SK-N-SH (cell line): ENCODE results near the gene FOXP1. TPM values are rescaled to one million over a fixed set of nuclear protein-coding genes. Genes with fewer than 3 reads are reported as not detected.

ENCODE experiments used
- CTCF ChIA-PET: fragments of 300-600, 350-600 bp; formaldehyde crosslinking; extraction: SDS; loops from one replicate; lab custom pipeline; 2021; lab: Yijun Ruan, JAX
- POLR2A ChIA-PET: fragments of 350-600 bp; sonication (Branson Sonifier 250); formaldehyde crosslinking; extraction: SDS; loops from one replicate; lab custom pipeline; 2020; ENCODE audit warnings: antibody characterized with exemption, inconsistent platforms; lab: Yijun Ruan, JAX
- DNase-seq: peaks from one replicate; pipeline ENCODE4 v3.0.0; 2012
- H2AFZ ChIP-seq: fragments of 200-600 bp; sonication (generic); 2 replicates; pipeline ENCODE4 v1.8.1; 2016; ENCODE audit warnings: antibody characterized with exemption, mild to moderate bottlenecking, low read depth
- H3F3A ChIP-seq: fragments of 200-600 bp; sonication (generic); replicated peaks from 2 replicates; pipeline ENCODE3; 2016; ENCODE audit warnings: antibody characterized with exemption, mild to moderate bottlenecking; ENCODE audit not compliant: insufficient read depth
- H3K27ac ChIP-seq, 2 experiments: fragments of 200-500 bp in 1 of 2; fragments of 200-600 bp in 1 of 2; sonication (Bioruptor generic) in 1 of 2; sonication (generic), shearing (Covaris generic) in 1 of 2; 2 replicates each; pipeline versions ENCODE4 v1.5.1 to v1.6.1; 2014 to 2016; ENCODE audit warnings: low read depth in 2 of 2, inconsistent platforms in 1 of 2, low read length in 1 of 2, mild to moderate bottlenecking in 1 of 2, mixed read lengths in 1 of 2
- H3K27me3 ChIP-seq: fragments of 200-600 bp; sonication (generic), shearing (Covaris generic); 2 replicates; pipeline ENCODE4 v1.6.1; 2016; ENCODE audit warnings: mixed run types; ENCODE audit not compliant: insufficient read depth
- H3K36me3 ChIP-seq, 2 experiments: fragments of 200-500 bp in 1 of 2; fragments of 200-600 bp in 1 of 2; sonication (Bioruptor generic) in 1 of 2; sonication (generic) in 1 of 2; replicated peaks in 1 of 2; 2 replicates each; pipeline versions ENCODE3 to v1.5.1; 2014 to 2016; ENCODE audit warnings: low read length in 1 of 2, mild to moderate bottlenecking in 1 of 2; ENCODE audit not compliant: insufficient read depth in 2 of 2, control insufficient read depth in 1 of 2
- H3K4me1 ChIP-seq, 2 experiments: fragments of 200-500 bp in 1 of 2; fragments of 200-600 bp in 1 of 2; sonication (Bioruptor generic) in 1 of 2; sonication (generic), shearing (Covaris generic) in 1 of 2; 2 replicates each; pipeline versions ENCODE4 v1.5.1 to v1.6.1; 2014 to 2016; ENCODE audit warnings: low read depth in 1 of 2, low read length in 1 of 2, mixed run types in 1 of 2; ENCODE audit not compliant: insufficient read depth in 2 of 2, control insufficient read depth in 1 of 2
- H3K4me2 ChIP-seq: fragments of 200-600 bp; sonication (generic), shearing (Covaris generic); 2 replicates; pipeline ENCODE4 v1.6.1; 2017; ENCODE audit warnings: mixed run types
- H3K4me3 ChIP-seq, 2 experiments: fragments of 200-500 bp in 1 of 2; fragments of 200-600 bp in 1 of 2; sonication (Bioruptor generic) in 1 of 2; sonication (generic), shearing (Covaris generic) in 1 of 2; 2 replicates each; pipeline versions ENCODE4 v1.5.1 to v1.8.1; 2014 to 2016; ENCODE audit warnings: low read depth in 2 of 2, inconsistent platforms in 1 of 2, low read length in 1 of 2, mild to moderate bottlenecking in 1 of 2, mixed read lengths in 1 of 2, moderate library complexity in 1 of 2
- H3K79me2 ChIP-seq: fragments of 200-600 bp; sonication (generic); 2 replicates; pipeline ENCODE4 v1.8.1; 2017; ENCODE audit warnings: mild to moderate bottlenecking; ENCODE audit not compliant: insufficient read depth
- H3K9ac ChIP-seq: fragments of 200-600 bp; sonication (generic); 2 replicates; pipeline ENCODE4 v1.6.1; 2017; ENCODE audit warnings: mixed run types
- H3K9me2 ChIP-seq: fragments of 200-600 bp; sonication (generic); 2 replicates; pipeline ENCODE4 v1.6.1; 2017; ENCODE audit warnings: mixed run types
- H3K9me3 ChIP-seq: fragments of 200-600 bp; sonication (generic); 2 replicates; pipeline ENCODE4 v1.6.1; 2017; ENCODE audit warnings: mixed run types, mild to moderate bottlenecking, moderate library complexity
- H4K20me1 ChIP-seq: fragments of 200-600 bp; sonication (generic); 2 replicates; pipeline ENCODE4 v1.6.1; 2017; ENCODE audit warnings: mild to moderate bottlenecking, mixed run types; ENCODE audit not compliant: insufficient read depth
- CHD2 ChIP-seq: fragments of 150-350 bp; IDR thresholded peaks from 2 replicates; pipeline ENCODE4 v1.6.1; 2018; ENCODE audit warnings: low read length; ENCODE audit not compliant: partially characterized antibody
- EP300 ChIP-seq, 2 experiments: IDR thresholded peaks; 2 replicates each; pipeline versions ENCODE4 v1.4.0 to v1.6.1; 2012; ENCODE audit warnings: borderline replicate concordance in 1 of 2, low read depth in 1 of 2, low read length in 1 of 2
- FOSL2 ChIP-seq: IDR thresholded peaks from 2 replicates; pipeline ENCODE4 v1.4.0; 2012; ENCODE audit warnings: low read depth, mild to moderate bottlenecking, moderate library complexity, borderline replicate concordance
- GABPA ChIP-seq: IDR thresholded peaks from 2 replicates; pipeline ENCODE4 v1.4.0; 2012; ENCODE audit warnings: low read depth, mild to moderate bottlenecking
- GATA2 ChIP-seq: sonication (generic); formaldehyde crosslinking; IDR thresholded peaks from 2 replicates; pipeline ENCODE4 v1.5.0; 2020; ENCODE audit warnings: mild to moderate bottlenecking, missing genetic modification reagents
- JUND ChIP-seq: IDR thresholded peaks from 2 replicates; pipeline ENCODE4 v1.4.0; 2012
- NFIC ChIP-seq: IDR thresholded peaks from 2 replicates; pipeline ENCODE4 v1.4.0; 2012; ENCODE audit warnings: borderline replicate concordance
- POLR2AphosphoS5 ChIP-seq: IDR thresholded peaks from 2 replicates; pipeline ENCODE4 v1.6.1; 2012; ENCODE audit warnings: low read depth, low read length
- RAD21 ChIP-seq: IDR thresholded peaks from 2 replicates; pipeline ENCODE4 v1.6.1; 2012; ENCODE audit warnings: mild to moderate bottlenecking, low read length
- RCOR1 ChIP-seq: fragments of 150-350 bp; IDR thresholded peaks from 2 replicates; pipeline ENCODE4 v1.6.1; 2017; ENCODE audit warnings: antibody characterized with exemption, low read length
- RXRA ChIP-seq: IDR thresholded peaks from 2 replicates; pipeline ENCODE4 v1.4.0; 2012; ENCODE audit warnings: low read depth, mild to moderate bottlenecking, borderline replicate concordance
- SIN3A ChIP-seq: IDR thresholded peaks from 2 replicates; pipeline ENCODE4 v1.6.1; 2012; ENCODE audit warnings: low read depth, mild to moderate bottlenecking, low read length, moderate library complexity, borderline replicate concordance
- TCF12 ChIP-seq: IDR thresholded peaks from 2 replicates; pipeline ENCODE4 v1.4.0; 2012
- TEAD4 ChIP-seq: IDR thresholded peaks from 2 replicates; pipeline ENCODE4 v1.4.0; 2012; ENCODE audit warnings: mild to moderate bottlenecking, borderline replicate concordance; ENCODE audit not compliant: insufficient read depth
- WGBS: methylation state at CpG from one replicate; pipeline ENCODE4 v1.1.6; 2017; ENCODE audit warnings: low lambda C conversion rate; 5-methylcytosine and 5-hydroxymethylcytosine counted together
- polyA plus RNA-seq, 3 experiments: library from polyadenylated mRNA; depleted of rRNA; stranded (reverse); fragments of >200 nt; gene quantifications; 2 replicates each; pipeline ENCODE4 v1.2.3, GENCODE V29; 2012
- TF ChIP-seq, protein P1 (sequence below): IDR thresholded peaks from 2 replicates; pipeline ENCODE4 v1.6.1; 2012; ENCODE audit warnings: mild to moderate bottlenecking, low read depth, low read length, moderate library complexity
- TF ChIP-seq, protein P2 (sequence below): IDR thresholded peaks from 2 replicates; pipeline ENCODE4; 2012
- TF ChIP-seq, protein P3 (sequence below): fragments of 200-600 bp; sonication (generic); IDR thresholded peaks from 2 replicates; pipeline ENCODE4 v1.6.1; 2017; ENCODE audit warnings: antibody characterized with exemption, mild to moderate bottlenecking, moderate library complexity
- TF ChIP-seq, protein P4 (sequence below): fragments of 150-350 bp; IDR thresholded peaks from 2 replicates; pipeline ENCODE4 v1.6.1; 2016; ENCODE audit warnings: mild to moderate bottlenecking, low read depth, low read length

Gene FOXP1
- polyA plus RNA-seq, 1 of the 3 experiments (the other 2 are of a cell fraction): 8.8 TPM

DNA sequence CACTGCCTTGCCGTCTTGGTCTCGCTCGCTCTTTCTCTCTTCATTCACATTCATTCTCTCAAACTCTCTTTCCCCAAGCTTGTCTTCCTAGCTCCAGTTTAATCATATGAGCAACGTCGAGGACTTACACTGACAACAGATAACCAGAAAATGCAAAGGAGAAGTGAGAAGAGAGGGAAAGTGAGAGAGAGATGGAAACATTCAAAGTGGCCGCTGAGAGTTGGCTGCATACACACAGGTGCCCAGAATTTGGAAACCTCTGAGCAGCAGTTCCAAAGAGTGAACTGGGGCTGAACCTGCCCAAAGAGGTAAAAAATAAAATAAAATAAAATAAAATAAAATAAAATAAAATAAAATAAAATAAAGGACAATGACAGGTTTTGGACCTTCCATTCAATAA is 583.0 kb downstream of the FOXP1 start:
- TF ChIP-seq RXRA: no peak
- TF ChIP-seq, protein P1, sequence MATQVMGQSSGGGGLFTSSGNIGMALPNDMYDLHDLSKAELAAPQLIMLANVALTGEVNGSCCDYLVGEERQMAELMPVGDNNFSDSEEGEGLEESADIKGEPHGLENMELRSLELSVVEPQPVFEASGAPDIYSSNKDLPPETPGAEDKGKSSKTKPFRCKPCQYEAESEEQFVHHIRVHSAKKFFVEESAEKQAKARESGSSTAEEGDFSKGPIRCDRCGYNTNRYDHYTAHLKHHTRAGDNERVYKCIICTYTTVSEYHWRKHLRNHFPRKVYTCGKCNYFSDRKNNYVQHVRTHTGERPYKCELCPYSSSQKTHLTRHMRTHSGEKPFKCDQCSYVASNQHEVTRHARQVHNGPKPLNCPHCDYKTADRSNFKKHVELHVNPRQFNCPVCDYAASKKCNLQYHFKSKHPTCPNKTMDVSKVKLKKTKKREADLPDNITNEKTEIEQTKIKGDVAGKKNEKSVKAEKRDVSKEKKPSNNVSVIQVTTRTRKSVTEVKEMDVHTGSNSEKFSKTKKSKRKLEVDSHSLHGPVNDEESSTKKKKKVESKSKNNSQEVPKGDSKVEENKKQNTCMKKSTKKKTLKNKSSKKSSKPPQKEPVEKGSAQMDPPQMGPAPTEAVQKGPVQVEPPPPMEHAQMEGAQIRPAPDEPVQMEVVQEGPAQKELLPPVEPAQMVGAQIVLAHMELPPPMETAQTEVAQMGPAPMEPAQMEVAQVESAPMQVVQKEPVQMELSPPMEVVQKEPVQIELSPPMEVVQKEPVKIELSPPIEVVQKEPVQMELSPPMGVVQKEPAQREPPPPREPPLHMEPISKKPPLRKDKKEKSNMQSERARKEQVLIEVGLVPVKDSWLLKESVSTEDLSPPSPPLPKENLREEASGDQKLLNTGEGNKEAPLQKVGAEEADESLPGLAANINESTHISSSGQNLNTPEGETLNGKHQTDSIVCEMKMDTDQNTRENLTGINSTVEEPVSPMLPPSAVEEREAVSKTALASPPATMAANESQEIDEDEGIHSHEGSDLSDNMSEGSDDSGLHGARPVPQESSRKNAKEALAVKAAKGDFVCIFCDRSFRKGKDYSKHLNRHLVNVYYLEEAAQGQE: no peak
- Histone ChIP-seq H3K4me2 (no peak overlapping the region), H2AFZ (no peak overlapping the region), H3K36me3 (peaks cover 2 to 41% of the 10 kb centered on the region in 2 experiments), H3F3A (peaks cover 35% of the 10 kb centered on the region), H3K9ac (no peak overlapping the region), H4K20me1 (no peaks in the 10 kb centered on the region), H3K4me1 (peaks cover 16 to 42% of the 10 kb centered on the region in 2 experiments), H3K79me2 (peaks cover 93% of the 10 kb centered on the region), H3K27ac (peak overlapping the region; percentile 73 to 75), H3K27me3 (no peaks in the 10 kb centered on the region), H3K9me3 (no peaks in the 10 kb centered on the region), H3K9me2 (no peaks in the 10 kb centered on the region), H3K4me3 (no peak overlapping the region)
- no peak for DNase-seq
- CTCF ChIA-PET: no interaction called here
- WGBS: 87% methylated on average over 6 of the region's 6 CpGs
- POLR2A ChIA-PET: no interaction called here

DNA sequence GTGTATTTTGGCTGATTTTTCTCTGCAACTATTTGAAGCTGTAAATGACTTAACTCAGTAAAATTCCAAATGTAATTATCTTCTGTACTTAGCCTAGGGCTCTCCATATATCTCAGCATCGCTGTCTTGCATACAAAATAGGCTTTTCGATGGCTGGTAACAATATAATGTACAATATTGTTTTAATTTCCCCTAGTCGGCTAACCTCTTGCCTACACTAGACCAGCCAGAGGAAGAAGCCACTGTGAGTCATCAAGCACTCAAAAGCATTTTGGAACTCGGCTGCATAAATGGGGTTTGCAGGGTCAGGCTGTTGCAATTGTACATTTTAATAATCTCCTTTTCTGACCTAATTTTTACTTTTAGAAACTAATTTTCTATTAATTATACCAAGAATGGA is 583.8 kb downstream of the FOXP1 start:
- Histone ChIP-seq H3K9me2 (no peaks in the 10 kb centered on the region), H3K36me3 (peaks cover 2 to 41% of the 10 kb centered on the region in 2 experiments), H3K9me3 (no peaks in the 10 kb centered on the region), H3K9ac (no peak overlapping the region), H3K27ac (peak overlapping the region; percentile 73 to 75), H2AFZ (no peak overlapping the region), H3K27me3 (no peaks in the 10 kb centered on the region), H3K4me2 (peak overlapping the region; percentile 6; the same call in 1 of the 2 replicates), H3K4me1 (peaks cover 16 to 42% of the 10 kb centered on the region in 2 experiments), H4K20me1 (no peaks in the 10 kb centered on the region), H3K79me2 (peaks cover 93% of the 10 kb centered on the region), H3K4me3 (no peak overlapping the region), H3F3A (peaks cover 35% of the 10 kb centered on the region)
- TF ChIP-seq RXRA (no peak), FOSL2 (peak; percentile 79), CHD2 (peak; percentile 18), EP300 (IDR thresholded peaks at IDR 0.05; ENCODE audit: borderline replicate concordance in 1 of 2, low read depth in 1 of 2, low read length in 1 of 2) (peak in 1 of 2 experiments; percentile 53; a peak in 1 of 4 replicates), RCOR1 (peak; percentile 81), GATA2 (CRISPR knock-in tag) (peak; percentile 60), RAD21 (no peak), GABPA (no peak), TCF12 (peak; percentile 67), JUND (peak; percentile 64), SIN3A (no peak), POLR2AphosphoS5 (peak; percentile 23; the same call in 1 of the 2 replicates), NFIC (no peak), TEAD4 (0 out of 2 replicates have a peak, but pooled peaks have one; percentile 8)
- TF ChIP-seq, protein P2, sequence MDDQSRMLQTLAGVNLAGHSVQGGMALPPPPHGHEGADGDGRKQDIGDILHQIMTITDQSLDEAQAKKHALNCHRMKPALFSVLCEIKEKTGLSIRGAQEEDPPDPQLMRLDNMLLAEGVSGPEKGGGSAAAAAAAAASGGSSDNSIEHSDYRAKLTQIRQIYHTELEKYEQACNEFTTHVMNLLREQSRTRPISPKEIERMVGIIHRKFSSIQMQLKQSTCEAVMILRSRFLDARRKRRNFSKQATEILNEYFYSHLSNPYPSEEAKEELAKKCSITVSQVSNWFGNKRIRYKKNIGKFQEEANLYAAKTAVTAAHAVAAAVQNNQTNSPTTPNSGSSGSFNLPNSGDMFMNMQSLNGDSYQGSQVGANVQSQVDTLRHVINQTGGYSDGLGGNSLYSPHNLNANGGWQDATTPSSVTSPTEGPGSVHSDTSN: no peak
- TF ChIP-seq, protein P3, sequence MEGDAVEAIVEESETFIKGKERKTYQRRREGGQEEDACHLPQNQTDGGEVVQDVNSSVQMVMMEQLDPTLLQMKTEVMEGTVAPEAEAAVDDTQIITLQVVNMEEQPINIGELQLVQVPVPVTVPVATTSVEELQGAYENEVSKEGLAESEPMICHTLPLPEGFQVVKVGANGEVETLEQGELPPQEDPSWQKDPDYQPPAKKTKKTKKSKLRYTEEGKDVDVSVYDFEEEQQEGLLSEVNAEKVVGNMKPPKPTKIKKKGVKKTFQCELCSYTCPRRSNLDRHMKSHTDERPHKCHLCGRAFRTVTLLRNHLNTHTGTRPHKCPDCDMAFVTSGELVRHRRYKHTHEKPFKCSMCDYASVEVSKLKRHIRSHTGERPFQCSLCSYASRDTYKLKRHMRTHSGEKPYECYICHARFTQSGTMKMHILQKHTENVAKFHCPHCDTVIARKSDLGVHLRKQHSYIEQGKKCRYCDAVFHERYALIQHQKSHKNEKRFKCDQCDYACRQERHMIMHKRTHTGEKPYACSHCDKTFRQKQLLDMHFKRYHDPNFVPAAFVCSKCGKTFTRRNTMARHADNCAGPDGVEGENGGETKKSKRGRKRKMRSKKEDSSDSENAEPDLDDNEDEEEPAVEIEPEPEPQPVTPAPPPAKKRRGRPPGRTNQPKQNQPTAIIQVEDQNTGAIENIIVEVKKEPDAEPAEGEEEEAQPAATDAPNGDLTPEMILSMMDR: no peak
- TF ChIP-seq, protein P4, sequence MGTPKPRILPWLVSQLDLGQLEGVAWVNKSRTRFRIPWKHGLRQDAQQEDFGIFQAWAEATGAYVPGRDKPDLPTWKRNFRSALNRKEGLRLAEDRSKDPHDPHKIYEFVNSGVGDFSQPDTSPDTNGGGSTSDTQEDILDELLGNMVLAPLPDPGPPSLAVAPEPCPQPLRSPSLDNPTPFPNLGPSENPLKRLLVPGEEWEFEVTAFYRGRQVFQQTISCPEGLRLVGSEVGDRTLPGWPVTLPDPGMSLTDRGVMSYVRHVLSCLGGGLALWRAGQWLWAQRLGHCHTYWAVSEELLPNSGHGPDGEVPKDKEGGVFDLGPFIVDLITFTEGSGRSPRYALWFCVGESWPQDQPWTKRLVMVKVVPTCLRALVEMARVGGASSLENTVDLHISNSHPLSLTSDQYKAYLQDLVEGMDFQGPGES: no peak
- CTCF ChIA-PET: interaction anchor here (1.1 kb wide), 1 partner anchor 398 kb away, joined by 3 read pairs; no protein-coding TSS in a partner anchor
- peak; percentile 40 for DNase-seq
- POLR2A ChIA-PET: no interaction called here
- 8% methylated on average over 4 of the region's 4 CpGs for WGBS
